Liver (tissue), 9 donors: ENCODE measurements around the gene FYB1. TPM values are rescaled to one million over a fixed set of nuclear protein-coding genes. Genes with fewer than 3 reads are reported as not detected.

Experiments used
- DNase-seq: peaks from one replicate; pipeline ENCODE4 v3.0.0-alpha.2; 2017; ENCODE audit warnings: low spot score
- H3K27ac ChIP-seq, 2 donors: one replicate each; pipeline ENCODE4 v1.7.0; 2013; ENCODE audit warnings: inconsistent platforms in 2 of 2, low read length in 2 of 2, control low read depth in 1 of 2, low read depth in 1 of 2, mild to moderate bottlenecking in 1 of 2
- H3K27me3 ChIP-seq, 4 donors: one replicate each; pipeline versions ENCODE4 v1.6.1 to v1.7.0; 2013; ENCODE audit warnings: low read length in 3 of 4, inconsistent platforms in 1 of 4, mild to moderate bottlenecking in 1 of 4, moderate library complexity in 1 of 4; ENCODE audit not compliant: control insufficient read depth in 4 of 4, insufficient read depth in 4 of 4
- H3K36me3 ChIP-seq, 4 donors: one replicate each; pipeline versions ENCODE4 v1.6.1 to v1.7.0; 2013; ENCODE audit warnings: low read length in 3 of 4, mild to moderate bottlenecking in 3 of 4, low read depth in 1 of 4, moderate library complexity in 1 of 4; ENCODE audit not compliant: control insufficient read depth in 4 of 4, insufficient read depth in 3 of 4
- H3K4me1 ChIP-seq, 4 donors: one replicate each; pipeline versions ENCODE4 v1.6.1 to v1.7.0; 2013; ENCODE audit warnings: low read length in 3 of 4, mild to moderate bottlenecking in 3 of 4, moderate library complexity in 1 of 4; ENCODE audit not compliant: control insufficient read depth in 4 of 4, insufficient read depth in 4 of 4
- H3K4me3 ChIP-seq, 3 donors: one replicate each; pipeline versions ENCODE4 v1.6.1 to v1.7.0; 2013; ENCODE audit warnings: low read length in 3 of 3, control low read depth in 1 of 3, low read depth in 1 of 3, mild to moderate bottlenecking in 1 of 3
- H3K9ac ChIP-seq, 2 donors: one replicate each; pipeline ENCODE4 v1.7.0; 2013; ENCODE audit warnings: low read length in 2 of 2, mild to moderate bottlenecking in 2 of 2, moderate library complexity in 2 of 2, control low read depth in 1 of 2, low read depth in 1 of 2
- H3K9me3 ChIP-seq, 4 donors: one replicate each; pipeline versions ENCODE4 v1.6.1 to v1.7.0; 2013; ENCODE audit warnings: low read length in 3 of 4; ENCODE audit not compliant: control insufficient read depth in 4 of 4
- HNF4A ChIP-seq, 2 donors: conservative IDR thresholded peaks; 2 replicates each; pipeline ENCODE4 v1.6.1; 2016; ENCODE audit warnings: antibody characterized with exemption in 2 of 2, mild to moderate bottlenecking in 2 of 2
- NR2F2 ChIP-seq: IDR thresholded peaks from 2 replicates; pipeline ENCODE4 v1.6.1; 2016; ENCODE audit warnings: antibody characterized with exemption
- REST ChIP-seq: IDR thresholded peaks from 2 replicates; pipeline ENCODE4 v1.6.1; 2016; ENCODE audit warnings: antibody characterized with exemption, mild to moderate bottlenecking
- SP1 ChIP-seq: IDR thresholded peaks from 2 replicates; pipeline ENCODE4 v1.6.1; 2018; ENCODE audit warnings: antibody characterized with exemption, mild to moderate bottlenecking
- TAF1 ChIP-seq: conservative IDR thresholded peaks from 2 replicates; pipeline ENCODE4 v1.6.1; 2016; ENCODE audit warnings: antibody characterized with exemption, mild to moderate bottlenecking
- YY1 ChIP-seq: IDR thresholded peaks from 2 replicates; pipeline ENCODE4 v1.6.1; 2016; ENCODE audit warnings: antibody characterized with exemption, mild to moderate bottlenecking
- WGBS: extraction: QIAGEN DNeasy Blood & Tissue Kit; methylation state at CpG from one replicate; pipeline ENCODE4 v1.1.7; 2013; 5-methylcytosine and 5-hydroxymethylcytosine counted together
- polyA plus RNA-seq, 2 donors: library from polyadenylated mRNA; stranded (reverse) in 1 of 2; unstranded in 1 of 2; fragments of 200-250 nt in 1 of 2; fragments of >200 nt in 1 of 2; fragmentation: Nextera tagmentation in 1 of 2; extraction: Ambion mirVana in 1 of 2; gene quantifications; one replicate each; pipeline versions ENCODE4 v1.2.1 to v1.2.3, GENCODE V29; 2013 to 2015
- total RNA-seq, 2 donors: library from RNA; depleted of rRNA; stranded (reverse); fragments of >200 nt; gene quantifications; one replicate each; pipeline ENCODE4 v1.2.3, GENCODE V29; 2014
- TF ChIP-seq, protein P1 (sequence below): IDR thresholded peaks from 2 replicates; pipeline ENCODE4 v1.6.1; 2016; ENCODE audit warnings: antibody characterized with exemption
- TF ChIP-seq, protein P2 (sequence below): IDR thresholded peaks from 2 replicates; pipeline ENCODE4 v1.6.1; 2016; ENCODE audit warnings: antibody characterized with exemption
- donor health status: healthy.
- donor health status: healthy.
- donor health status: healthy.
- donor health status: healthy.
- donor health status: healthy.

The FYB1 gene
- total and polyA plus RNA-seq, 4 donors, result 2.3 to 14.6 (median 6.9) TPM

DNA sequence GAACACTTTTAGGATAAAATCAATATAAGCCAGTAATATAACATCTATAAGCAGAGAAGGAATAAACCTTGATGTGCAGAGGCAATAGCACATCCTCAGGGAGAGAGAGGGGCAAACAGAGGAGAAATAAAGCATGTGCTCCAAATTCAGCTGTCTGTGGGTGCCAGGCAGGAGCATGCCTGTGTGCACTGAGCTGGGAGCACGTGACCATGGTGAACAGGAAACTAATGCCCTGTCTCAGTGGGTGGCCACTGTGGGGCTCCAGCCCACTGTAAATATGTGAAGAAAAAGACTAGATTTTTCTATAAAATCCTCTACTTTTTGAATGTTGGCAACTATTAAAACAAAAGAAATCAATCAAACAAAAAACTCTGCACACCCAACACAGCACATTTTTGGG lies 55.3 kb downstream of the FYB1 start:
- H3K36me3 ChIP-seq, result no peaks in the 10 kb centered on the region
- H3K27me3 ChIP-seq, result no peaks in the 10 kb centered on the region
- no peak overlapping the region for H3K27ac ChIP-seq
- DNase-seq, result no peak
- H3K4me3 ChIP-seq, result no peak overlapping the region
- H3K9me3 ChIP-seq, result no peaks in the 10 kb centered on the region
- H3K9ac ChIP-seq, result no peak overlapping the region
- TF ChIP-seq, protein P1, sequence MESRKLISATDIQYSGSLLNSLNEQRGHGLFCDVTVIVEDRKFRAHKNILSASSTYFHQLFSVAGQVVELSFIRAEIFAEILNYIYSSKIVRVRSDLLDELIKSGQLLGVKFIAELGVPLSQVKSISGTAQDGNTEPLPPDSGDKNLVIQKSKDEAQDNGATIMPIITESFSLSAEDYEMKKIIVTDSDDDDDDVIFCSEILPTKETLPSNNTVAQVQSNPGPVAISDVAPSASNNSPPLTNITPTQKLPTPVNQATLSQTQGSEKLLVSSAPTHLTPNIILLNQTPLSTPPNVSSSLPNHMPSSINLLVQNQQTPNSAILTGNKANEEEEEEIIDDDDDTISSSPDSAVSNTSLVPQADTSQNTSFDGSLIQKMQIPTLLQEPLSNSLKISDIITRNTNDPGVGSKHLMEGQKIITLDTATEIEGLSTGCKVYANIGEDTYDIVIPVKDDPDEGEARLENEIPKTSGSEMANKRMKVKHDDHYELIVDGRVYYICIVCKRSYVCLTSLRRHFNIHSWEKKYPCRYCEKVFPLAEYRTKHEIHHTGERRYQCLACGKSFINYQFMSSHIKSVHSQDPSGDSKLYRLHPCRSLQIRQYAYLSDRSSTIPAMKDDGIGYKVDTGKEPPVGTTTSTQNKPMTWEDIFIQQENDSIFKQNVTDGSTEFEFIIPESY, result no peak
- no peak for TF ChIP-seq TAF1
- no peak for TF ChIP-seq HNF4A (conservative IDR thresholded peaks at IDR 0.05)
- no peak for TF ChIP-seq YY1
- no peak for TF ChIP-seq REST
- H3K4me1 ChIP-seq, result peaks cover 0 to 1% (median 0%) of the 10 kb centered on the region in 4 donors
- 60% methylated on average over 1 of the region's 1 CpG for WGBS

GRCh38 chr5:39161578-39161977 lies 57.8 kb downstream of the FYB1 start:
- Histone ChIP-seq H3K36me3 (no peaks in the 10 kb centered on the region), H3K27me3 (no peaks in the 10 kb centered on the region), H3K4me1 (peaks cover 0 to 1% (median 0%) of the 10 kb centered on the region in 4 donors), H3K27ac (no peak overlapping the region), H3K9ac (no peak overlapping the region), H3K9me3 (no peaks in the 10 kb centered on the region), H3K4me3 (no peak overlapping the region)
- TF ChIP-seq REST (no peak), YY1 (no peak), NR2F2 (no peak), SP1 (no peak)
- TF ChIP-seq, protein P2, sequence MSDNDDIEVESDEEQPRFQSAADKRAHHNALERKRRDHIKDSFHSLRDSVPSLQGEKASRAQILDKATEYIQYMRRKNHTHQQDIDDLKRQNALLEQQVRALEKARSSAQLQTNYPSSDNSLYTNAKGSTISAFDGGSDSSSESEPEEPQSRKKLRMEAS, result no peak
- DNase-seq, result no peak
